ENCODE measurements around the gene OGFOD3.

- no peak for TF ChIP-seq NR2C1 (IDR thresholded peaks at IDR 0.05)
- TF ChIP-seq NR2C1 (tag; IDR thresholded peaks at IDR 0.05): no peak
- no peak for TF ChIP-seq PML (IDR thresholded peaks at IDR 0.05; ENCODE audit: low read length)
- TF ChIP-seq POLR2AphosphoS5 (IDR thresholded peaks at IDR 0.05; ENCODE audit: control insufficient read depth, insufficient read depth, low read depth, low read length): no peak
- no peak for TF ChIP-seq FOXM1 (IDR thresholded peaks at IDR 0.05; ENCODE audit: low read depth)
- no peak for TF ChIP-seq FOXM1 (CRISPR knock-in tag; IDR thresholded peaks at IDR 0.05; ENCODE audit: low read depth)
- TF ChIP-seq MEF2D (tag; conservative IDR thresholded peaks at IDR 0.05; ENCODE audit: low read depth): no peak
- TF ChIP-seq RNF2 (IDR thresholded peaks at IDR 0.05): no peak
- no peak for TF ChIP-seq PRPF4 (IDR thresholded peaks at IDR 0.05; ENCODE audit: insufficient read depth, low read depth, low read length, poor library complexity, severe bottlenecking)
- no peak for TF ChIP-seq HCFC1 (IDR thresholded peaks at IDR 0.05; ENCODE audit: low read depth, low read length)
- TF ChIP-seq CBX5 (IDR thresholded peaks at IDR 0.05; ENCODE audit: borderline replicate concordance, low read depth): no peak
- no peak for TF ChIP-seq CREBBP (IDR thresholded peaks at IDR 0.05; ENCODE audit: low read depth, low read length)
- no peak for TF ChIP-seq SMARCA5 (IDR thresholded peaks at IDR 0.05)
- TF ChIP-seq, protein P1, sequence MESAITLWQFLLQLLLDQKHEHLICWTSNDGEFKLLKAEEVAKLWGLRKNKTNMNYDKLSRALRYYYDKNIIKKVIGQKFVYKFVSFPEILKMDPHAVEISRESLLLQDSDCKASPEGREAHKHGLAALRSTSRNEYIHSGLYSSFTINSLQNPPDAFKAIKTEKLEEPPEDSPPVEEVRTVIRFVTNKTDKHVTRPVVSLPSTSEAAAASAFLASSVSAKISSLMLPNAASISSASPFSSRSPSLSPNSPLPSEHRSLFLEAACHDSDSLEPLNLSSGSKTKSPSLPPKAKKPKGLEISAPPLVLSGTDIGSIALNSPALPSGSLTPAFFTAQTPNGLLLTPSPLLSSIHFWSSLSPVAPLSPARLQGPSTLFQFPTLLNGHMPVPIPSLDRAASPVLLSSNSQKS (CRISPR knock-in tag; IDR thresholded peaks at IDR 0.05): no peak
- no peak for TF ChIP-seq RB1 (IDR thresholded peaks at IDR 0.05; ENCODE audit: low read depth)
- TF ChIP-seq ELF2 (CRISPR knock-in tag; IDR thresholded peaks at IDR 0.05): no peak
These were observed 31.5 kb upstream of the OGFOD3 start for GRCh38 chr17:82449883-82450356.
